Endothelial cell of umbilical vein (primary cell): ENCODE measurements around the gene HIP1R. TPM values are rescaled to one million over a fixed set of nuclear protein-coding genes. Genes with fewer than 3 reads are reported as not detected.

ENCODE experiments used
- BruUV-seq: library from RNA; stranded (reverse); fragments of 400-500 nt; replicated peaks from 2 replicates; lab custom pipeline; 2021; lab: Mats Ljungman, UMichigan
- CTCF ChIA-PET: fragments of 300-600, 350-600 bp; sonication (Branson Sonifier 250); formaldehyde crosslinking; loops from one replicate; lab custom pipeline; 2021; ENCODE audit warnings: antibody characterized with exemption, inconsistent platforms; lab: Charles Lee
- POLR2A ChIA-PET: fragments of 300-600, 350-600 bp; sonication (Branson Sonifier 250); formaldehyde crosslinking; loops from one replicate; lab custom pipeline; 2021; ENCODE audit warnings: antibody characterized with exemption, inconsistent platforms; lab: Charles Lee
- DNase-seq: peaks from one replicate; pipeline ENCODE4 v3.0.0-alpha.2; 2011; ENCODE audit warnings: low read depth, low spot score
- FAIRE-seq: peaks from 2 replicates; lab custom pipeline; 2011; peaks lifted over from hg19 to GRCh38; lab: Jason Lieb, UNC
- H2AFZ ChIP-seq: 2 replicates; pipeline ENCODE4 v1.6.0; 2012; ENCODE audit warnings: low read depth, low read length, control low read depth, inconsistent platforms
- H3K27ac ChIP-seq: 2 replicates; pipeline ENCODE4 v1.5.1; 2011; ENCODE audit warnings: low read depth, mild to moderate bottlenecking, control low read depth, low read length, moderate library complexity; ENCODE audit not compliant: insufficient read depth
- H3K27me3 ChIP-seq, 2 experiments: 2 replicates each; pipeline versions ENCODE4 v1.6.0 to v1.6.1; 2011; ENCODE audit warnings: low read length in 2 of 2, mixed read lengths in 1 of 2; ENCODE audit not compliant: control insufficient read depth in 2 of 2, insufficient read depth in 2 of 2
- H3K36me3 ChIP-seq, 2 experiments: 2 replicates in 1 of 2; 3 replicates in 1 of 2; pipeline ENCODE4 v1.5.1; 2011; ENCODE audit warnings: low read length in 2 of 2, mild to moderate bottlenecking in 1 of 2, moderate library complexity in 1 of 2; ENCODE audit not compliant: control insufficient read depth in 2 of 2, insufficient read depth in 2 of 2; ENCODE audit errors: extremely low read depth in 1 of 2
- H3K4me1 ChIP-seq: 3 replicates; pipeline ENCODE4 v1.5.1; 2011; ENCODE audit warnings: mild to moderate bottlenecking, low read length; ENCODE audit not compliant: control insufficient read depth, insufficient read depth; ENCODE audit errors: extremely low read depth
- H3K4me2 ChIP-seq: 2 replicates; pipeline ENCODE4 v1.6.1; 2011; ENCODE audit warnings: low read length, control low read depth, mixed read lengths; ENCODE audit not compliant: insufficient read depth
- H3K4me3 ChIP-seq, 3 experiments: fragments of 200-600 bp in 1 of 3; sonication (generic), shearing (Covaris generic) in 1 of 3; replicated peaks in 1 of 3; 2 replicates each; pipeline ENCODE4 v1.5.1; 2011 to 2016; ENCODE audit warnings: control low read depth in 3 of 3, low read length in 3 of 3, mild to moderate bottlenecking in 2 of 3, inconsistent platforms in 1 of 3, low read depth in 1 of 3, moderate library complexity in 1 of 3; ENCODE audit not compliant: insufficient read depth in 1 of 3
- H3K79me2 ChIP-seq: 2 replicates; pipeline ENCODE4 v1.6.0; 2012; ENCODE audit warnings: low read length, inconsistent platforms; ENCODE audit not compliant: control insufficient read depth, insufficient read depth
- H3K9ac ChIP-seq: replicated peaks from 2 replicates; pipeline ENCODE3; 2011; ENCODE audit warnings: low read length, control low read depth; ENCODE audit not compliant: insufficient read depth; ENCODE audit errors: extremely low read depth
- H3K9me1 ChIP-seq: replicated peaks from 3 replicates; pipeline ENCODE4 v1.6.0; 2011; ENCODE audit warnings: mild to moderate bottlenecking, low read length; ENCODE audit not compliant: control insufficient read depth, insufficient read depth; ENCODE audit errors: extremely low read depth
- H3K9me3 ChIP-seq: replicated peaks from 2 replicates; pipeline ENCODE4 v1.5.1; 2012; ENCODE audit warnings: low read length, inconsistent platforms; ENCODE audit not compliant: control insufficient read depth, insufficient read depth
- H4K20me1 ChIP-seq: replicated peaks from 2 replicates; pipeline ENCODE3; 2011; ENCODE audit warnings: mild to moderate bottlenecking, low read length; ENCODE audit not compliant: control insufficient read depth, insufficient read depth; ENCODE audit errors: extremely low read depth
- CTCF ChIP-seq, 2 donors: IDR thresholded peaks; 1 replicate in 1 of 2; 2 replicates in 1 of 2; pipeline ENCODE4 v1.5.1; 2011; ENCODE audit warnings: low read length in 2 of 2, mild to moderate bottlenecking in 2 of 2, moderate library complexity in 2 of 2, control low read depth in 1 of 2, inconsistent platforms in 1 of 2, low read depth in 1 of 2; ENCODE audit not compliant: insufficient read depth in 1 of 2; ENCODE audit errors: extremely low read depth in 1 of 2
- EZH2 ChIP-seq: IDR thresholded peaks from 2 replicates; pipeline ENCODE4 v1.6.1; 2012; ENCODE audit warnings: borderline replicate concordance, low read depth, mild to moderate bottlenecking, moderate library complexity, low read length, inconsistent platforms; ENCODE audit not compliant: severe bottlenecking
- FOS ChIP-seq: IDR thresholded peaks from 2 replicates; pipeline ENCODE4 v1.6.1; 2011; ENCODE audit warnings: mild to moderate bottlenecking, low read length, moderate library complexity, borderline replicate concordance; ENCODE audit not compliant: insufficient read depth
- GATA2 ChIP-seq: IDR thresholded peaks from 2 replicates; pipeline ENCODE4 v1.7.0; 2011; ENCODE audit warnings: low read depth, mild to moderate bottlenecking, moderate library complexity, mixed read lengths, low read length; ENCODE audit not compliant: insufficient read length, insufficient read depth
- JUN ChIP-seq: IDR thresholded peaks from 2 replicates; pipeline ENCODE4 v1.6.1; 2011; ENCODE audit warnings: borderline replicate concordance, low read depth; ENCODE audit not compliant: insufficient read length, insufficient read depth
- MAX ChIP-seq: IDR thresholded peaks from 2 replicates; pipeline ENCODE4 v1.6.1; 2011; ENCODE audit not compliant: insufficient read depth, insufficient read length
- MYC ChIP-seq: IDR thresholded peaks from one replicate; pipeline ENCODE4 v1.6.1; 2011; ENCODE audit warnings: mild to moderate bottlenecking, low read depth, low read length
- POLR2A ChIP-seq: IDR thresholded peaks from 2 replicates; pipeline ENCODE4 v1.6.1; 2012; ENCODE audit warnings: low read depth, mild to moderate bottlenecking, control low read depth, low read length
- POLR2AphosphoS5 ChIP-seq: IDR thresholded peaks from 2 replicates; pipeline ENCODE4 v1.6.1; 2012; ENCODE audit warnings: low read depth, mild to moderate bottlenecking, control low read depth, low read length, moderate library complexity; ENCODE audit not compliant: insufficient read depth
- dilution Hi-C: fragments of 300-500 bp; cut with MboI; formaldehyde crosslinking; loops from one replicate; pipeline ENCODE4 v1.15.0; 2019; ENCODE audit warnings: low sequenced_read_pairs; ENCODE audit not compliant: extremely low pct_ligation_motif_present
- intact Hi-C: fragments of 100-400 bp; cut with micrococcal nuclease; formaldehyde crosslinking; loops from one replicate; pipeline ENCODE4 v1.10.0; 2022
- polyA plus RNA-seq, 4 experiments: library from polyadenylated mRNA; depleted of rRNA in 3 of 4; stranded (reverse) in 3 of 4; unstranded in 1 of 4; fragments of >200 nt; gene quantifications; 2 replicates each; pipeline versions ENCODE4 v1.2.1 to v1.2.3, GENCODE V29; 2011 to 2012; ENCODE audit warnings: missing spikeins in 1 of 4
- total RNA-seq: library from RNA; stranded (reverse); gene quantifications from 2 replicates; pipeline ENCODE4 v1.2.3, GENCODE V29; 2021

HIP1R gene
- total and polyA plus RNA-seq, 2 donors (not counting 3 experiments of a cell fraction or from before 2014, with no cell fraction given): 111 to 122 TPM

GRCh38 chr12:122840580-122841513, 5.6 kb downstream of the HIP1R start:
- POLR2A ChIA-PET: no interaction called here
- BruUV-seq: no TSS peak

GRCh38 chr12:122841544-122842321, 6.5 kb downstream of the HIP1R start:
- H3K27ac ChIP-seq: no peak overlapping the region
- peaks cover 96% of the 10 kb centered on the region for H3K79me2 ChIP-seq
- H3K4me3 ChIP-seq: no peak overlapping the region
- BruUV-seq: no TSS peak
- POLR2A ChIA-PET: no interaction called here
- no peak for DNase-seq
- dilution Hi-C loops: no loop called here
- intact Hi-C loops: no loop called here
- peak; percentile 62 for FAIRE-seq
- peaks cover 3% of the 10 kb centered on the region for H4K20me1 ChIP-seq
- H3K9me3 ChIP-seq: no peaks in the 10 kb centered on the region
- CTCF ChIA-PET: interaction anchor here (1.2 to 1.7 kb wide), 4 partner anchors 8 to 204 kb away, joined by 4 to 10 read pairs (median 4); no protein-coding TSS in a partner anchor
- TF ChIP-seq CTCF (IDR thresholded peaks at IDR 0.05; ENCODE audit: extremely low read depth in 1 of 2, insufficient read depth in 1 of 2, low read depth in 1 of 2, low read length in 2 of 2): no peak
- no peak for TF ChIP-seq POLR2A
- no peak for TF ChIP-seq GATA2
- TF ChIP-seq MAX: no peak
- no peak for TF ChIP-seq MYC
- TF ChIP-seq EZH2: no peak
- TF ChIP-seq JUN: no peak
- no peak for TF ChIP-seq FOS
- TF ChIP-seq POLR2AphosphoS5: no peak
- no peak overlapping the region for H3K9ac ChIP-seq
- peaks cover 41% of the 10 kb centered on the region for H3K4me1 ChIP-seq
- H3K36me3 ChIP-seq: peaks cover 2 to 14% of the 10 kb centered on the region in 2 experiments
- H3K4me2 ChIP-seq: no peak overlapping the region
- no peaks in the 10 kb centered on the region for H3K27me3 ChIP-seq
- H2AFZ ChIP-seq: no peak overlapping the region
- H3K9me1 ChIP-seq: no peaks in the 10 kb centered on the region

More at GRCh38 chr12:122840580-122841513, 5.6 kb downstream of the HIP1R start:
- DNase-seq (no peak), FAIRE-seq (no peak)
- no peaks in the 10 kb centered on the region for H3K9me1 ChIP-seq
- H3K9ac ChIP-seq: no peak overlapping the region
- CTCF ChIA-PET: interaction anchor here (0.6 to 1.5 kb wide), 5 partner anchors 9 to 41 kb away, joined by 3 to 6 read pairs (median 3); no protein-coding TSS in a partner anchor
- dilution Hi-C loops (no loop called here), intact Hi-C loops (no loop called here)
- TF ChIP-seq POLR2AphosphoS5: no peak
- TF ChIP-seq MYC: no peak
- no peak for TF ChIP-seq MAX
- TF ChIP-seq GATA2: no peak
- TF ChIP-seq JUN: no peak
- no peaks in the 10 kb centered on the region for H3K27me3 ChIP-seq
- peaks cover 3% of the 10 kb centered on the region for H4K20me1 ChIP-seq
- H3K4me1 ChIP-seq: peaks cover 41% of the 10 kb centered on the region
- no peaks in the 10 kb centered on the region for H3K9me3 ChIP-seq
- H3K4me3 ChIP-seq: no peak overlapping the region
- H3K27ac ChIP-seq: no peak overlapping the region
- no peak overlapping the region for H2AFZ ChIP-seq
- peaks cover 97% of the 10 kb centered on the region for H3K79me2 ChIP-seq
- H3K4me2 ChIP-seq: no peak overlapping the region
- peaks cover 2 to 12% of the 10 kb centered on the region in 2 experiments for H3K36me3 ChIP-seq
